WTC11 (cell line): Measurements from ENCODE around the gene NAGLU. TPM values are rescaled to one million over a fixed set of nuclear protein-coding genes. Genes with fewer than 3 reads are reported as not detected.

Source experiments
- ATAC-seq: fragments of 200-7000 bp; cut with Tn5 transposase; 2 replicates; pipeline ENCODE4 v1.10.0; 2021; ENCODE audit warnings: mild to moderate bottlenecking, moderate library complexity
- CTCF ChIA-PET: fragments of 300-600 bp; sonication (Branson Sonifier 250); formaldehyde crosslinking; loops from one replicate; lab custom pipeline; 2021; ENCODE audit warnings: antibody characterized with exemption; lab: Charles Lee
- POLR2A ChIA-PET: fragments of 350-600 bp; sonication (Branson Sonifier 250); formaldehyde crosslinking; loops from one replicate; lab custom pipeline; 2021; ENCODE audit warnings: antibody characterized with exemption; lab: Charles Lee
- DNase-seq: peaks from one replicate; pipeline ENCODE4 v3.0.0; 2021; ENCODE audit warnings: low spot score
- H3K27ac Mint-ChIP-seq: 2 replicates; pipeline ENCODE4 v1.8.0; 2021; ENCODE audit warnings: mixed read lengths
- H3K27me3 Mint-ChIP-seq: 2 replicates; pipeline ENCODE4 v1.8.0; 2021; ENCODE audit warnings: low read depth, mild to moderate bottlenecking, moderate library complexity, mixed read lengths
- H3K36me3 Mint-ChIP-seq: 2 replicates; pipeline ENCODE4 v1.8.0; 2021; ENCODE audit warnings: mixed read lengths
- H3K4me1 Mint-ChIP-seq: 2 replicates; pipeline ENCODE4 v1.8.0; 2022; ENCODE audit warnings: mixed read lengths
- H3K4me3 Mint-ChIP-seq: 2 replicates; pipeline ENCODE4 v1.8.0; 2021; ENCODE audit warnings: mild to moderate bottlenecking, moderate library complexity, mixed read lengths
- H3K9me3 Mint-ChIP-seq: 2 replicates; pipeline ENCODE4 v1.8.0; 2021; ENCODE audit warnings: mixed read lengths
- AR ChIP-seq: fragments of 250-450 bp; sonication (Bioruptor Pico); IDR thresholded peaks from 2 replicates; pipeline ENCODE4 v1.9.0; 2021; ENCODE audit warnings: mild to moderate bottlenecking
- ZNF263 ChIP-seq: sonication (generic); formaldehyde crosslinking; IDR thresholded peaks from 2 replicates; pipeline ENCODE4 v1.8.1; 2022; ENCODE audit warnings: low read depth, mild to moderate bottlenecking, moderate library complexity, missing genetic modification reagents
- microRNA-seq: library from miRNA; unstranded; fragments of <30 nt; microRNA quantifications from one replicate; pipeline ENCODE4 v1.2.0, GENCODE V29; 2022; ENCODE audit warnings: borderline number of aligned reads
- total RNA-seq: library from RNA; stranded (reverse); gene quantifications from 3 replicates; pipeline ENCODE4 v1.2.3, GENCODE V29; 2021
- TF ChIP-seq, protein P1 (sequence below): sonication (generic); formaldehyde crosslinking; IDR thresholded peaks from 2 replicates; pipeline ENCODE4 v1.8.1; 2022; ENCODE audit warnings: low read depth, missing genetic modification reagents, borderline replicate concordance

NAGLU gene
- total RNA-seq, 1 experiment from 2014 or later = 39.3 TPM

DNA sequence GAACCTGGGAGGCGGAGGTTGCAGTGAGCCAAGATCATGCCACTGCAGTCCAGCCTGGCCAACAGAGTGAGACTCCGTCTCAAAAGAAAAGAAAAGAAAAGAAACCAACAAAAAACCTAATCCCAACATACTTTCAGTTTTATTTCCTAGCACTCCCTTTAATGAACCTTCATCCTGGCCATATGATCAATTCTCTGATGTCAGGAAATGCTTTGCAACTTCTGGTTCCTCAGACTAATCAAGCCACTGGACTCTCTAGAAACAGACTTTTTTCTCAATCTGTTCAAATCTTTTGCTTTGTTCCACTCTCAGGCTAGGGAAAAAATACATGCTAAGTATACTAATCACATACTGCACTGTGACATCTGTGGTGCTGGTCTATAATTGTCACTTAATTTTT is 54.8 kb downstream of the NAGLU start (continued):
- TF ChIP-seq, protein P1, sequence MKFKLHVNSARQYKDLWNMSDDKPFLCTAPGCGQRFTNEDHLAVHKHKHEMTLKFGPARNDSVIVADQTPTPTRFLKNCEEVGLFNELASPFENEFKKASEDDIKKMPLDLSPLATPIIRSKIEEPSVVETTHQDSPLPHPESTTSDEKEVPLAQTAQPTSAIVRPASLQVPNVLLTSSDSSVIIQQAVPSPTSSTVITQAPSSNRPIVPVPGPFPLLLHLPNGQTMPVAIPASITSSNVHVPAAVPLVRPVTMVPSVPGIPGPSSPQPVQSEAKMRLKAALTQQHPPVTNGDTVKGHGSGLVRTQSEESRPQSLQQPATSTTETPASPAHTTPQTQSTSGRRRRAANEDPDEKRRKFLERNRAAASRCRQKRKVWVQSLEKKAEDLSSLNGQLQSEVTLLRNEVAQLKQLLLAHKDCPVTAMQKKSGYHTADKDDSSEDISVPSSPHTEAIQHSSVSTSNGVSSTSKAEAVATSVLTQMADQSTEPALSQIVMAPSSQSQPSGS (CRISPR knock-in tag) = no peak
- no peak for TF ChIP-seq AR (CRISPR knock-in tag)

- TF ChIP-seq ZNF263 (CRISPR knock-in tag) = no peak
- POLR2A ChIA-PET = no interaction called here
- H3K4me3 Mint-ChIP-seq = no peak overlapping the region
- no peaks in the 10 kb centered on the region for H3K4me1 Mint-ChIP-seq
- H3K36me3 Mint-ChIP-seq = peaks cover 21% of the 10 kb centered on the region
- ATAC-seq (no peak), DNase-seq (no peak)
- no peaks in the 10 kb centered on the region for H3K9me3 Mint-ChIP-seq
- H3K27me3 Mint-ChIP-seq = no peaks in the 10 kb centered on the region
- CTCF ChIA-PET = interaction anchor here (0.6 to 1.0 kb wide), 2 partner anchors 10 to 13 kb away, joined by 3 to 7 read pairs; no protein-coding TSS in a partner anchor
- H3K27ac Mint-ChIP-seq = no peak overlapping the region
These were observed 55.4 kb downstream of the NAGLU start for GRCh38 chr17:42591411-42591810.

Small RNAs within 50 kb of the gene (microRNA-seq; reads per million reads assigned to microRNA genes)
- gene MIR5010 (14.3 reads per million, percentile 33 among the genes with 10 or more reads in this experiment), gene MIR548AT (1.4 reads per million)

Other genes starting within 250 kb of the NAGLU start
- 6.6 to 10.9 TPM (median 9.7 TPM) in 3 replicates for gene STAT5A, start 247.7 kb upstream of the NAGLU start, total RNA-seq
- gene STAT3, start 147.8 kb upstream of the NAGLU start, total RNA-seq = 74.4 to 98.0 TPM (median 74.9 TPM) in 3 replicates
- gene CAVIN1, start 113.0 kb upstream of the NAGLU start, total RNA-seq = 24.6 to 28.4 TPM (median 27.8 TPM) in 3 replicates
- 49.7 to 55.2 TPM (median 50.9 TPM) in 3 replicates for gene ATP6V0A1, start 77.4 kb upstream of the NAGLU start, total RNA-seq
- 1.5 to 1.6 TPM (median 1.5 TPM) in 3 replicates for gene HSD17B1, start 16.7 kb downstream of the NAGLU start, total RNA-seq
- gene COASY, start 25.9 kb downstream of the NAGLU start, total RNA-seq = 106 to 131 TPM (median 113 TPM) in 3 replicates
- gene MLX, start 30.9 kb downstream of the NAGLU start, total RNA-seq = 26.9 to 34.9 TPM (median 30.1 TPM) in 3 replicates
- 20.1 to 23.3 TPM (median 21.6 TPM) in 3 replicates for gene PSMC3IP, start 41.5 kb downstream of the NAGLU start, total RNA-seq
- gene RETREG3, start 73.1 kb downstream of the NAGLU start, total RNA-seq = 39.8 to 43.2 TPM (median 40.4 TPM) in 3 replicates
- gene TUBG1, start 73.4 kb downstream of the NAGLU start, total RNA-seq = 130 to 141 TPM (median 140 TPM) in 3 replicates
- 22.1 to 26.7 TPM (median 22.2 TPM) in 3 replicates for gene TUBG2, start 123.0 kb downstream of the NAGLU start, total RNA-seq
- 33.0 to 40.2 TPM (median 35.6 TPM) in 3 replicates for gene PLEKHH3, start 140.8 kb downstream of the NAGLU start, total RNA-seq
- 3.7 to 4.4 TPM (median 4.2 TPM) in 3 replicates for gene CCR10, start 145.6 kb downstream of the NAGLU start, total RNA-seq
- 12.1 to 12.7 TPM (median 12.7 TPM) in 3 replicates for gene CNTNAP1, start 146.3 kb downstream of the NAGLU start, total RNA-seq
- gene EZH1, start 208.8 kb downstream of the NAGLU start, total RNA-seq = 19.8 to 24.1 TPM (median 22.4 TPM) in 3 replicates
- 10.9 to 13.1 TPM (median 11.6 TPM) in 3 replicates for gene RAMP2, start 225.0 kb downstream of the NAGLU start, total RNA-seq
- 98.6 to 103 TPM (median 101 TPM) in 3 replicates for gene VPS25, start 237.2 kb downstream of the NAGLU start, total RNA-seq
- 1.4 to 1.7 TPM (median 1.5 TPM) in 3 replicates for gene WNK4, start 244.4 kb downstream of the NAGLU start, total RNA-seq